ENCODE data around the gene IL17RA.

The IL17RA gene

DNA sequence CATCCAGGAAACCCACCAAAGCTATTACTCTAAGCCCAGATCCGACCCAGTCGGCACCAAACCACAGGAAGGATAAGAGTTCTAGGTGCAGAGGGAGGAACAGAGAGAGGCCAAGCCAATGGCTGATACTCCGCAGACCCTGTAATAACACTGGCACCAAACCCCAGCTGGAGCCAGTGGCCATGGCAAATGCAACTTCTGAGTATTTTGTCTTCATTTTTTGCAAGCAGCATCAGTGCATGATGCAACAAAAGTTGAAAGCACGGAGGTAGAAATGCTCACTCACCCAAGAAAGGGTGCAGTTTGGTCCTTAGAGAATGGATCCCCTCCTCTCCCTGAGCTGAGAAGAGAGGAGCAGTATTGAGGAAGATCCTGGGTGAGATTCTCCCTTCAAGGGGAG is 33.5 kb downstream of the IL17RA start:
- no peak for DNase-seq (ENCODE audit: low read depth)
- TF ChIP-seq, protein P1, sequence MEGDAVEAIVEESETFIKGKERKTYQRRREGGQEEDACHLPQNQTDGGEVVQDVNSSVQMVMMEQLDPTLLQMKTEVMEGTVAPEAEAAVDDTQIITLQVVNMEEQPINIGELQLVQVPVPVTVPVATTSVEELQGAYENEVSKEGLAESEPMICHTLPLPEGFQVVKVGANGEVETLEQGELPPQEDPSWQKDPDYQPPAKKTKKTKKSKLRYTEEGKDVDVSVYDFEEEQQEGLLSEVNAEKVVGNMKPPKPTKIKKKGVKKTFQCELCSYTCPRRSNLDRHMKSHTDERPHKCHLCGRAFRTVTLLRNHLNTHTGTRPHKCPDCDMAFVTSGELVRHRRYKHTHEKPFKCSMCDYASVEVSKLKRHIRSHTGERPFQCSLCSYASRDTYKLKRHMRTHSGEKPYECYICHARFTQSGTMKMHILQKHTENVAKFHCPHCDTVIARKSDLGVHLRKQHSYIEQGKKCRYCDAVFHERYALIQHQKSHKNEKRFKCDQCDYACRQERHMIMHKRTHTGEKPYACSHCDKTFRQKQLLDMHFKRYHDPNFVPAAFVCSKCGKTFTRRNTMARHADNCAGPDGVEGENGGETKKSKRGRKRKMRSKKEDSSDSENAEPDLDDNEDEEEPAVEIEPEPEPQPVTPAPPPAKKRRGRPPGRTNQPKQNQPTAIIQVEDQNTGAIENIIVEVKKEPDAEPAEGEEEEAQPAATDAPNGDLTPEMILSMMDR (IDR thresholded peaks at IDR 0.05; ENCODE audit: control insufficient read depth, insufficient read depth, low read depth, low read length, missing control alignments): no peak
- no peak overlapping the region for H3K4me3 ChIP-seq (ENCODE audit: control insufficient read depth, low read depth, low read length)

GRCh38 chr22:17119481-17120202 is 34.8 kb downstream of the IL17RA start:
- DNase-seq (ENCODE audit: low read depth): no peak
- no peak overlapping the region for H3K4me3 ChIP-seq (ENCODE audit: control insufficient read depth, low read depth, low read length)
- TF ChIP-seq, protein P1 (IDR thresholded peaks at IDR 0.05; ENCODE audit: control insufficient read depth, insufficient read depth, low read depth, low read length, missing control alignments): no peak

GRCh38 chr22:17120281-17120680 is 35.5 kb downstream of the IL17RA start:
- no peak overlapping the region for H3K4me3 ChIP-seq (ENCODE audit: control insufficient read depth, low read depth, low read length)
- DNase-seq (ENCODE audit: low read depth): no peak
- TF ChIP-seq, protein P1 (IDR thresholded peaks at IDR 0.05; ENCODE audit: control insufficient read depth, insufficient read depth, low read depth, low read length, missing control alignments): no peak

GRCh38 chr22:17120711-17121232 is 36.0 kb downstream of the IL17RA start:
- no peak for DNase-seq (ENCODE audit: low read depth)

GRCh38 chr22:17121233-17122195 is 36.7 kb downstream of the IL17RA start, which contains the start of gene TMEM121B:
Gene TMEM121B, minus strand, starts transcription at chr22:17121360. Its CDS starts 233 bp downstream, at chr22:17121127.
- TF ChIP-seq, protein P1 (IDR thresholded peaks at IDR 0.05; ENCODE audit: control insufficient read depth, insufficient read depth, low read depth, low read length, missing control alignments): no peak
- no peak for DNase-seq (ENCODE audit: low read depth)
- H3K4me3 ChIP-seq (ENCODE audit: control insufficient read depth, low read depth, low read length): peak within 1 kb of the TSS; percentile 14

More at GRCh38 chr22:17120711-17121232, 36.0 kb downstream of the IL17RA start:
- TF ChIP-seq, protein P1 (IDR thresholded peaks at IDR 0.05; ENCODE audit: control insufficient read depth, insufficient read depth, low read depth, low read length, missing control alignments): no peak
- H3K4me3 ChIP-seq (ENCODE audit: control insufficient read depth, low read depth, low read length): peak overlapping the region; percentile 10

DNA sequence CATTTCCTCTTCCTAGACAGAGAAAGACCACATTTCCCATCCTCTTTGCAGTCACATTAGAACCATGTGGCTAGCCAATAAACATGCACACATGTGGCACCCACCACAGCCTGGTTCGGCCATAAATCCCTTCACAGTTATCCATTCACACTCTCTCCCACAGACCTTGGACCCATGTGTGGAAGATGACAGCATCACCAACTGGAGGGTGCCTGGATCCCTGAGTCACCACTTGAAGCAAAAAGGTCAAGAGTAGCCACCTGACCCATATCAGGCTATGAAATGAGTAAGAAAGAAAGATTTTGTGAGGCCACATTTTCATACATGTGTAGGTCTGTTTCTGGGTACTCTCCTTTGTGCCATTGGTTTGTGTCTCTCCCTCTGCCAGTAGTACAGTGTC is 45.4 kb downstream of the IL17RA start:
- no peak for DNase-seq (ENCODE audit: low read depth)
- no peak overlapping the region for H3K4me3 ChIP-seq (ENCODE audit: control insufficient read depth, low read depth, low read length)
- TF ChIP-seq, protein P1 (IDR thresholded peaks at IDR 0.05; ENCODE audit: control insufficient read depth, insufficient read depth, low read depth, low read length, missing control alignments): no peak
